ENCODE measurements around the gene BICDL1.
A peak's percentile ranks its signal among the peaks of the same experiment; 100 is the strongest.

BICDL1 gene

GRCh38 chr12:119940897-119941296 is 48.1 kb upstream of the BICDL1 start (continued):
- TF ChIP-seq ZBTB6 (tag by site-specific recombination; IDR thresholded peaks at IDR 0.05) (0 out of 2 replicates have a peak, but pooled peaks have one; percentile 13), ZNF645 (tag by site-specific recombination; IDR thresholded peaks at IDR 0.05) (no peak)

- H3K4me3 ChIP-seq (ENCODE audit: low read depth, low read length), result no peak overlapping the region
- no peak overlapping the region for H3K27ac ChIP-seq (ENCODE audit: extremely low read depth, low read depth, low read length)
- TF ChIP-seq ZSCAN16 (tag by site-specific recombination; IDR thresholded peaks at IDR 0.05) (no peak), ZNF121 (tag by site-specific recombination; IDR thresholded peaks at IDR 0.05) (no peak)
- ChIA-PET CTCF (no interaction called here), POLR2A (no interaction called here)
- H3K36me3 ChIP-seq (ENCODE audit: control insufficient read depth in 2 of 2, insufficient read depth in 1 of 2, low read length in 2 of 2), result no peaks in the 10 kb centered on the region
- no peaks in the 10 kb centered on the region for H3K9me3 ChIP-seq (ENCODE audit: control insufficient read depth, insufficient read depth, low read depth, low read length)
- H3K4me1 ChIP-seq (ENCODE audit: control insufficient read depth, insufficient read depth, low read length), result 0 out of 2 replicates have a peak, but pooled peaks cover 4% of the 10 kb centered on the region
Observed at GRCh38 chr12:119942386-119942785, 46.6 kb upstream of the BICDL1 start.

- Histone ChIP-seq H3K4me1 (ENCODE audit: control insufficient read depth, insufficient read depth, low read length) (no peaks in the 10 kb centered on the region), H3K4me3 (ENCODE audit: low read depth, low read length) (no peak overlapping the region), H3K27ac (ENCODE audit: extremely low read depth, low read depth, low read length) (no peak overlapping the region), H3K9me3 (ENCODE audit: control insufficient read depth, insufficient read depth, low read depth, low read length) (no peaks in the 10 kb centered on the region), H3K36me3 (ENCODE audit: control insufficient read depth in 2 of 2, insufficient read depth in 1 of 2, low read length in 2 of 2) (no peaks in the 10 kb centered on the region)
- POLR2A ChIA-PET, result no interaction called here
- CTCF ChIA-PET, result no interaction called here
- no peak for TF ChIP-seq ZXDB (tag by site-specific recombination; IDR thresholded peaks at IDR 0.05)
- TF ChIP-seq ZNF132 (tag by site-specific recombination; IDR thresholded peaks at IDR 0.05; ENCODE audit: borderline replicate concordance), result no peak
- TF ChIP-seq CTCF (tag by site-specific recombination; IDR thresholded peaks at IDR 0.05), result no peak
- TF ChIP-seq ZNF623 (tag by site-specific recombination; IDR thresholded peaks at IDR 0.05), result no peak
- no peak for TF ChIP-seq ZBTB11 (tag by site-specific recombination; conservative IDR thresholded peaks at IDR 0.05; ENCODE audit: low read depth)
- TF ChIP-seq ZNF16 (tag by site-specific recombination; IDR thresholded peaks at IDR 0.05; ENCODE audit: low read depth), result no peak
- no peak for TF ChIP-seq PRDM2 (tag by site-specific recombination; IDR thresholded peaks at IDR 0.05; ENCODE audit: borderline replicate concordance)
- TF ChIP-seq ZNF639 (tag by site-specific recombination; IDR thresholded peaks at IDR 0.05), result no peak
- no peak for TF ChIP-seq BCL11B (tag by site-specific recombination; IDR thresholded peaks at IDR 0.05; ENCODE audit: low read depth)
- no peak for TF ChIP-seq ZNF530 (tag by site-specific recombination; IDR thresholded peaks at IDR 0.05; ENCODE audit: low read depth)
- TF ChIP-seq ZNF660 (tag by site-specific recombination; IDR thresholded peaks at IDR 0.05), result no peak
Observed at GRCh38 chr12:119946213-119946612, 42.8 kb upstream of the BICDL1 start.
